HepG2 (cell line): ENCODE results near the gene CYLD. TPM values are rescaled to one million over a fixed set of nuclear protein-coding genes. Genes with fewer than 3 reads are reported as not detected.

ENCODE experiments used
- FOXC1 ChIP-seq: sonication (generic); formaldehyde crosslinking; IDR thresholded peaks from 2 replicates; pipeline ENCODE4 v1.8.0; 2022; ENCODE audit warnings: mild to moderate bottlenecking, missing genetic modification reagents, borderline replicate concordance
- HDAC1 ChIP-seq: sonication (generic); formaldehyde crosslinking; IDR thresholded peaks from 2 replicates; pipeline ENCODE4 v1.5.1; 2020; ENCODE audit warnings: mild to moderate bottlenecking, missing genetic modification reagents
- IRX3 ChIP-seq: sonication (generic); formaldehyde crosslinking; IDR thresholded peaks from 2 replicates; pipeline ENCODE4 v1.8.1; 2023; ENCODE audit warnings: mild to moderate bottlenecking, low read depth, missing genetic modification reagents, borderline replicate concordance
- KAT2B ChIP-seq: fragments of 150-350 bp; IDR thresholded peaks from 2 replicates; pipeline ENCODE4 v1.6.1; 2014; ENCODE audit warnings: low read depth, low read length, borderline replicate concordance
- KDM2A ChIP-seq: sonication (generic); formaldehyde crosslinking; IDR thresholded peaks from 2 replicates; pipeline ENCODE4 v1.4.0; 2020; ENCODE audit warnings: low read depth, missing genetic modification reagents, borderline replicate concordance
- MBD4 ChIP-seq: IDR thresholded peaks from 2 replicates; pipeline ENCODE4 v1.6.1; 2012; ENCODE audit warnings: low read length, inconsistent platforms, borderline replicate concordance
- TAF15 ChIP-seq: fragments of 200-400 bp; formaldehyde crosslinking; IDR thresholded peaks from one replicate; pipeline ENCODE4 v1.6.1; 2018; ENCODE audit warnings: mild to moderate bottlenecking, low read depth, low read length; ENCODE audit not compliant: poor library complexity, severe bottlenecking
- TP53 ChIP-seq: sonication (generic); formaldehyde crosslinking; conservative IDR thresholded peaks from 2 replicates; pipeline ENCODE4 v1.4.0; 2020; ENCODE audit warnings: missing genetic modification reagents
- ZC3H4 ChIP-seq: sonication (generic); formaldehyde crosslinking; IDR thresholded peaks from 2 replicates; pipeline ENCODE4 v1.4.0; 2020; ENCODE audit warnings: missing genetic modification reagents, borderline replicate concordance
- ZFP62 ChIP-seq: sonication (generic); formaldehyde crosslinking; IDR thresholded peaks from 2 replicates; pipeline ENCODE4 v1.4.0; 2020; ENCODE audit warnings: missing genetic modification reagents
- ZMYM2 ChIP-seq: sonication (generic); formaldehyde crosslinking; IDR thresholded peaks from 2 replicates; pipeline ENCODE4 v1.8.0; 2022; ENCODE audit warnings: mild to moderate bottlenecking, missing genetic modification reagents
- ZNF136 ChIP-seq: sonication (generic); formaldehyde crosslinking; IDR thresholded peaks from 2 replicates; pipeline ENCODE4 v1.8.1; 2022; ENCODE audit warnings: low read depth, mild to moderate bottlenecking, moderate library complexity, missing genetic modification reagents
- ZNF350 ChIP-seq: sonication (generic); formaldehyde crosslinking; IDR thresholded peaks from 2 replicates; pipeline ENCODE4 v1.4.0; 2020; ENCODE audit warnings: mild to moderate bottlenecking, low read depth, missing genetic modification reagents, borderline replicate concordance
- ZNF768 ChIP-seq: sonication (generic); formaldehyde crosslinking; IDR thresholded peaks from 2 replicates; pipeline ENCODE4 v1.4.0; 2020; ENCODE audit warnings: missing genetic modification reagents
- polyA plus RNA-seq, 8 experiments: library from polyadenylated mRNA; depleted of rRNA in 3 of 8; stranded (reverse) in 7 of 8; unstranded in 1 of 8; fragments of >200 nt; fragmentation: Illumina TruSeq in 4 of 8; extraction: Trizol in 4 of 8; gene quantifications; 2 replicates each; pipeline versions ENCODE4 v1.2.1 to v1.2.3, GENCODE V29; 2011 to 2016; ENCODE audit warnings: low read depth in 4 of 8, missing spikeins in 1 of 8, mixed read lengths in 1 of 8; ENCODE audit not compliant: insufficient read depth in 1 of 8
- total RNA-seq, 5 experiments: library from RNA; depleted of rRNA; stranded (reverse); fragments of >200 nt; fragmentation: Illumina TruSeq; extraction: Trizol; gene quantifications; 2 replicates each; pipeline ENCODE4 v1.2.3, GENCODE V29; 2016; ENCODE audit warnings: low read depth in 1 of 5
- TF ChIP-seq, protein P1 (sequence below): sonication (generic); formaldehyde crosslinking; IDR thresholded peaks from 2 replicates; pipeline ENCODE4 v1.5.0; 2020; ENCODE audit warnings: mild to moderate bottlenecking, low read depth, missing genetic modification reagents, borderline replicate concordance
- TF ChIP-seq, protein P2 (sequence below): sonication (generic); formaldehyde crosslinking; IDR thresholded peaks from 2 replicates; pipeline ENCODE4 v1.5.0; 2020; ENCODE audit warnings: mild to moderate bottlenecking, missing genetic modification reagents, moderate library complexity
- TF ChIP-seq, protein P3 (sequence below): sonication (generic); formaldehyde crosslinking; IDR thresholded peaks from 2 replicates; pipeline ENCODE4 v1.4.0; 2020; ENCODE audit warnings: missing genetic modification reagents, low read depth, mild to moderate bottlenecking, borderline replicate concordance
- TF ChIP-seq, protein P4 (sequence below): sonication (generic); formaldehyde crosslinking; IDR thresholded peaks from 2 replicates; pipeline ENCODE4 v1.9.0; 2021; ENCODE audit warnings: missing genetic modification reagents, borderline replicate concordance
- TF ChIP-seq, protein P5 (sequence below): sonication (generic); formaldehyde crosslinking; IDR thresholded peaks from 2 replicates; pipeline ENCODE4 v1.4.0; 2020; ENCODE audit warnings: missing genetic modification reagents, borderline replicate concordance

Gene CYLD
- total and polyA plus RNA-seq, 2 of the 13 experiments (the other 11 are each of a cell fraction or from before 2014, with no cell fraction given), result 6.1 to 11.4 TPM

DNA sequence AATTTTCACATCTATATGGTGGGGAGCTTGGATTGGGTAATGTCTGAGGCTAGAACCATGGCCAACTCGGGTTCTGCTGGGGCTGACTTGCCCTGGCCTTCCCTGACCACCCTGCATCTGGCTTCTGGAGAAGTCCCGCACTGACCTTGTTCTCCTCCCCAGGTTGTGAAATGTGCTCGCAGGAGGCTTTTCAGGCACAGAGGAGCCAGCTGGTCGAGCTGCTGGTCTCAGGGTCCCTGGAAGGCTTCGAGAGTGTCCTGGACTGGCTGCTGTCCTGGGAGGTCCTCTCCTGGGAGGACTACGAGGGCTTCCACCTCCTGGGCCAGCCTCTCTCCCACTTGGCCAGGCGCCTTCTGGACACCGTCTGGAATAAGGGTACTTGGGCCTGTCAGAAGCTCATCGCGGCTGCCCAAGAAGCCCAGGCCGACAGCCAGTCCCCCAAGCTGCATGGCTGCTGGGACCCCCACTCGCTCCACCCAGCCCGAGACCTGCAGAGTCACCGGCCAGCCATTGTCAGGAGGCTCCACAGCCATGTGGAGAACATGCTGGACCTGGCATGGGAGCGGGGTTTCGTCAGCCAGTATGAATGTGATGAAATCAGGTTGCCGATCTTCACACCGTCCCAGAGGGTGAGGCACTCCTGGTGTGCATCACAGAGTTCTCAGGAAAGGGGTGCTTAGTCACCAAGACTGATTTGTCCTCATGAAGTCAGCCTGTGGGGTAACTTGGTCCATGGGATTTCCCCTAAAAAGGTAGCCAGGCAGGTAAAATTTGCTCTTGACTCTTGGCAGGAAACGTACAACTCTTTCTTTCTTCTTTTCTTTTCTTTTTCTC lies 42.3 kb upstream of the CYLD start (continued):
- TF ChIP-seq, protein P1, sequence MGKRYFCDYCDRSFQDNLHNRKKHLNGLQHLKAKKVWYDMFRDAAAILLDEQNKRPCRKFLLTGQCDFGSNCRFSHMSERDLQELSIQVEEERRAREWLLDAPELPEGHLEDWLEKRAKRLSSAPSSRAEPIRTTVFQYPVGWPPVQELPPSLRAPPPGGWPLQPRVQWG (CRISPR knock-in tag), result no peak
- TF ChIP-seq ZNF136 (CRISPR knock-in tag), result no peak
- TF ChIP-seq KAT2B, result no peak
- TF ChIP-seq, protein P2, sequence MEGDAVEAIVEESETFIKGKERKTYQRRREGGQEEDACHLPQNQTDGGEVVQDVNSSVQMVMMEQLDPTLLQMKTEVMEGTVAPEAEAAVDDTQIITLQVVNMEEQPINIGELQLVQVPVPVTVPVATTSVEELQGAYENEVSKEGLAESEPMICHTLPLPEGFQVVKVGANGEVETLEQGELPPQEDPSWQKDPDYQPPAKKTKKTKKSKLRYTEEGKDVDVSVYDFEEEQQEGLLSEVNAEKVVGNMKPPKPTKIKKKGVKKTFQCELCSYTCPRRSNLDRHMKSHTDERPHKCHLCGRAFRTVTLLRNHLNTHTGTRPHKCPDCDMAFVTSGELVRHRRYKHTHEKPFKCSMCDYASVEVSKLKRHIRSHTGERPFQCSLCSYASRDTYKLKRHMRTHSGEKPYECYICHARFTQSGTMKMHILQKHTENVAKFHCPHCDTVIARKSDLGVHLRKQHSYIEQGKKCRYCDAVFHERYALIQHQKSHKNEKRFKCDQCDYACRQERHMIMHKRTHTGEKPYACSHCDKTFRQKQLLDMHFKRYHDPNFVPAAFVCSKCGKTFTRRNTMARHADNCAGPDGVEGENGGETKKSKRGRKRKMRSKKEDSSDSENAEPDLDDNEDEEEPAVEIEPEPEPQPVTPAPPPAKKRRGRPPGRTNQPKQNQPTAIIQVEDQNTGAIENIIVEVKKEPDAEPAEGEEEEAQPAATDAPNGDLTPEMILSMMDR (CRISPR knock-in tag), result no peak
- peak; percentile 62; the same call in 1 of the 2 replicates for TF ChIP-seq TP53 (CRISPR knock-in tag)
- TF ChIP-seq MBD4, result no peak
- TF ChIP-seq, protein P3, sequence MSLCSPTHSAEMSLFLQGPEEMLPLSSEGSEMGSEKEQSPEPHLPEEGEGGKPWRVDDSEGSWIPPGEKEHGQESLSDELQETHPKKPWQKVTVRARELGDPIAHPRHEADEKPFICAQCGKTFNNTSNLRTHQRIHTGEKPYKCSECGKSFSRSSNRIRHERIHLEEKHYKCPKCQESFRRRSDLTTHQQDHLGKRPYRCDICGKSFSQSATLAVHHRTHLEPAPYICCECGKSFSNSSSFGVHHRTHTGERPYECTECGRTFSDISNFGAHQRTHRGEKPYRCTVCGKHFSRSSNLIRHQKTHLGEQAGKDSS (CRISPR knock-in tag), result no peak
- TF ChIP-seq ZNF350 (CRISPR knock-in tag), result peak; percentile 42; the same call in 1 of the 2 replicates
- no peak for TF ChIP-seq KDM2A (CRISPR knock-in tag)
- TF ChIP-seq HDAC1 (CRISPR knock-in tag), result no peak
- 0 out of 2 replicates have a peak, but pooled peaks have one; percentile 31 for TF ChIP-seq ZMYM2
- no peak for TF ChIP-seq FOXC1 (CRISPR knock-in tag)
- TF ChIP-seq ZC3H4, result no peak
- TF ChIP-seq IRX3 (CRISPR knock-in tag), result no peak
- TF ChIP-seq, protein P4, sequence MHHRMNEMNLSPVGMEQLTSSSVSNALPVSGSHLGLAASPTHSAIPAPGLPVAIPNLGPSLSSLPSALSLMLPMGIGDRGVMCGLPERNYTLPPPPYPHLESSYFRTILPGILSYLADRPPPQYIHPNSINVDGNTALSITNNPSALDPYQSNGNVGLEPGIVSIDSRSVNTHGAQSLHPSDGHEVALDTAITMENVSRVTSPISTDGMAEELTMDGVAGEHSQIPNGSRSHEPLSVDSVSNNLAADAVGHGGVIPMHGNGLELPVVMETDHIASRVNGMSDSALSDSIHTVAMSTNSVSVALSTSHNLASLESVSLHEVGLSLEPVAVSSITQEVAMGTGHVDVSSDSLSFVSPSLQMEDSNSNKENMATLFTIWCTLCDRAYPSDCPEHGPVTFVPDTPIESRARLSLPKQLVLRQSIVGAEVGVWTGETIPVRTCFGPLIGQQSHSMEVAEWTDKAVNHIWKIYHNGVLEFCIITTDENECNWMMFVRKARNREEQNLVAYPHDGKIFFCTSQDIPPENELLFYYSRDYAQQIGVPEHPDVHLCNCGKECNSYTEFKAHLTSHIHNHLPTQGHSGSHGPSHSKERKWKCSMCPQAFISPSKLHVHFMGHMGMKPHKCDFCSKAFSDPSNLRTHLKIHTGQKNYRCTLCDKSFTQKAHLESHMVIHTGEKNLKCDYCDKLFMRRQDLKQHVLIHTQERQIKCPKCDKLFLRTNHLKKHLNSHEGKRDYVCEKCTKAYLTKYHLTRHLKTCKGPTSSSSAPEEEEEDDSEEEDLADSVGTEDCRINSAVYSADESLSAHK (CRISPR knock-in tag), result no peak
- TF ChIP-seq TAF15, result no peak
- TF ChIP-seq ZFP62 (CRISPR knock-in tag), result no peak
- TF ChIP-seq, protein P5, sequence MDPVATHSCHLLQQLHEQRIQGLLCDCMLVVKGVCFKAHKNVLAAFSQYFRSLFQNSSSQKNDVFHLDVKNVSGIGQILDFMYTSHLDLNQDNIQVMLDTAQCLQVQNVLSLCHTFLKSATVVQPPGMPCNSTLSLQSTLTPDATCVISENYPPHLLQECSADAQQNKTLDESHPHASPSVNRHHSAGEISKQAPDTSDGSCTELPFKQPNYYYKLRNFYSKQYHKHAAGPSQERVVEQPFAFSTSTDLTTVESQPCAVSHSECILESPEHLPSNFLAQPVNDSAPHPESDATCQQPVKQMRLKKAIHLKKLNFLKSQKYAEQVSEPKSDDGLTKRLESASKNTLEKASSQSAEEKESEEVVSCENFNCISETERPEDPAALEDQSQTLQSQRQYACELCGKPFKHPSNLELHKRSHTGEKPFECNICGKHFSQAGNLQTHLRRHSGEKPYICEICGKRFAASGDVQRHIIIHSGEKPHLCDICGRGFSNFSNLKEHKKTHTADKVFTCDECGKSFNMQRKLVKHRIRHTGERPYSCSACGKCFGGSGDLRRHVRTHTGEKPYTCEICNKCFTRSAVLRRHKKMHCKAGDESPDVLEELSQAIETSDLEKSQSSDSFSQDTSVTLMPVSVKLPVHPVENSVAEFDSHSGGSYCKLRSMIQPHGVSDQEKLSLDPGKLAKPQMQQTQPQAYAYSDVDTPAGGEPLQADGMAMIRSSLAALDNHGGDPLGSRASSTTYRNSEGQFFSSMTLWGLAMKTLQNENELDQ (CRISPR knock-in tag), result no peak
- TF ChIP-seq ZNF768 (CRISPR knock-in tag), result peak; percentile 40; the same call in 1 of the 2 replicates
